ENCODE results near the gene COLQ.

DNA sequence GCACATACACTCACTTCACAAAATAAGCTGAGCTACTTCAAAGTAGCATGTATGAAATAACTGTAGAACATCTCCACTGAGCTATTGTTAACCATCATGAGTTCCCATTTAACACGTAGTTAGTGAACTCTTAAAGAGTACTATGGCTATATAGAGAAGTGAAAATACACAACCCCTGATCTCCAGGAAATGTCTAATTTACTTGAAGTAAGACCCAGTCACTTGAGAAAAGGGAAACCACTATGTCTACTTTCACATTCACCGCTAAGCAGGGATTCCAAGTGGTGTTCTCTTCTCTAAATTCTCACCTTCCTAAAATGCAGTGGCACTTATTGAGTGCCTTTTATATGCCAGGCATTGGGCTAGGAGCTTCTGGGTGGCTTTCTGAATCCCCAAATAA lies 35.0 kb upstream of the COLQ start:
- no peak for TF ChIP-seq POLR2A (IDR thresholded peaks at IDR 0.05)
- TF ChIP-seq, protein P1, sequence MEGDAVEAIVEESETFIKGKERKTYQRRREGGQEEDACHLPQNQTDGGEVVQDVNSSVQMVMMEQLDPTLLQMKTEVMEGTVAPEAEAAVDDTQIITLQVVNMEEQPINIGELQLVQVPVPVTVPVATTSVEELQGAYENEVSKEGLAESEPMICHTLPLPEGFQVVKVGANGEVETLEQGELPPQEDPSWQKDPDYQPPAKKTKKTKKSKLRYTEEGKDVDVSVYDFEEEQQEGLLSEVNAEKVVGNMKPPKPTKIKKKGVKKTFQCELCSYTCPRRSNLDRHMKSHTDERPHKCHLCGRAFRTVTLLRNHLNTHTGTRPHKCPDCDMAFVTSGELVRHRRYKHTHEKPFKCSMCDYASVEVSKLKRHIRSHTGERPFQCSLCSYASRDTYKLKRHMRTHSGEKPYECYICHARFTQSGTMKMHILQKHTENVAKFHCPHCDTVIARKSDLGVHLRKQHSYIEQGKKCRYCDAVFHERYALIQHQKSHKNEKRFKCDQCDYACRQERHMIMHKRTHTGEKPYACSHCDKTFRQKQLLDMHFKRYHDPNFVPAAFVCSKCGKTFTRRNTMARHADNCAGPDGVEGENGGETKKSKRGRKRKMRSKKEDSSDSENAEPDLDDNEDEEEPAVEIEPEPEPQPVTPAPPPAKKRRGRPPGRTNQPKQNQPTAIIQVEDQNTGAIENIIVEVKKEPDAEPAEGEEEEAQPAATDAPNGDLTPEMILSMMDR (IDR thresholded peaks at IDR 0.05), result no peak
